WI38 (cell line): ENCODE results near the gene MEGF11.
"Not testable (repeated sequence)": the region's sequence is repeated elsewhere in the genome, so short reads cannot be mapped to it uniquely, and the experiment has no call there.

Source experiments
- H3K4me3 ChIP-seq: 2 replicates; pipeline ENCODE4 v1.5.1; 2011; ENCODE audit warnings: low read depth, mild to moderate bottlenecking, control low read depth, low read length
- CTCF ChIP-seq: IDR thresholded peaks from 2 replicates; pipeline ENCODE4 v1.5.1; 2012; ENCODE audit warnings: low read depth, mild to moderate bottlenecking, control low read depth, low read length

MEGF11 gene

GRCh38 chr15:65981837-65982626, 271.5 kb downstream of the MEGF11 start:
- no peak overlapping the region for H3K4me3 ChIP-seq

DNA sequence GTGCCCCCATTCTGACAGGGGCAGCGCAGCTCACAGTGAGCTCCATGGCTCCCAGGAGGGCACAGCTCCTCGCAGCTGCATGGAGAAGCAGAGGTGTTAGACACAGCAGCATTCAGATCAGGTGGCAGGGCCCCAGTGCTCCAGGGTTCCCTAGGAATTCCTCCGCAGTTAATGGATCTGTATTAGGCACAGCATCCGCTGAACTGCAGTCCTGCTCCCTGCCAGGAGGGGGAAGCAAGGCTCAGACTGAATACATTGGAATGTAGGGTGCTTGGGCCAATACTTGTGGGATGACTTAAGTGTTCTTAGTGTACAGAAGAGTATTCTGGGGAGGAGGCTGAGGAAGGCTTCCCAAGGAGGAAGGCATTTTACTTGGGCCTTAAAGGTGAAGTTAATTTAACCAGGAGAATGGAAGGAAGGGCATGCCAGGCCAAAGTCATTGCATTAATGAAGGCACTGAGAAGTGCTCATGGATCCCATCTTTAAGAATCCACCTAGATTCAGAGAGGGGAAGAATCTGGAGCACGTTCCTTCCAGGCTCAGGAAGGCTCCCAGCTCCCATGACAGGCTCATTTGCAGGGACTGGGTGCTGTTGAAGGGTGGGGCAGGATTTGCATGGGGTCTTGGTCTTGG, 272.6 kb downstream of the MEGF11 start:
- peak; percentile 87 for TF ChIP-seq CTCF
- H3K4me3 ChIP-seq: no peak overlapping the region

More at GRCh38 chr15:65981837-65982626, 271.5 kb downstream of the MEGF11 start:
- no peak for TF ChIP-seq CTCF

DNA sequence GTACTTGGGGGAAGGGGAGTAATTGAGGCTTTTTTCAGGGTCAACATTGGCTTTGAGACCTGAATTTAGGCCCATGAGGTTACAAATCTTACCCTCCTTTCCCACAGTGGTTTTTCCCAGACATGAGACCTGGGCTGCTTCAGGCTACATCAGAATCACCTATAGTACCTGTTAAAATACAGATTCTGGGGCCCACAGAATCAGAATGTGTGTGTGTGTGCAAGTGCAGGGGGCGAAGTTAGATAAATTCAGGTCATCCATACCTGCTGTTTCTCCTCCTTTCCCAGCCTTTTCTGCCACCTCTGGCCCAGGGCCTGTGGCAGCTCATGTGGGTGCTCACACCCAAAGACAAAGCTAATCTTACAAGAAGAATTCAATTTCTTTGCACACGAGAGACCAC, 273.7 kb downstream of the MEGF11 start:
- H3K4me3 ChIP-seq: no peak overlapping the region

DNA sequence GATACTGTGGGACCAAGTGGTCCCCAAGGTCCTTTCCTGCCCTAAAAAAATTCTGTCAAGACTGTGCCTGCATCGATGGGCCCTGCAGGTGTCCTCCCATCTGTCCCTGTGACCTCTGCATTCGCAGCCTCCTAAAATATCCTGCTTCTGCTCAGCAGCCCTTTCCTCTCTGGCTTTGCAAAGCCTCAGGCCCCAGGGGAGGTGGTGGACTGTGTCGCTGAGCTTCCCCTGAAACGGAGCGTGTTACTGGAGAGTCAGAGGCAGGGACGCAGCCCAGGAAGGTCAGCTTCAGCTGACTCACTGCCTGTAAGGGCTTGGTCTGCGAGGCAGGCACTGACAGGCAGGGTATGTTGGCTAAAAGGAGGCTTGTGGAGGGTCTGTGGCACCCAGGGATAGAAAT, 274.2 kb downstream of the MEGF11 start:
- H3K4me3 ChIP-seq: no peak overlapping the region
- no peak for TF ChIP-seq CTCF

More for the DNA sequence above, 273.7 kb downstream of the MEGF11 start:
- TF ChIP-seq CTCF: no peak

DNA sequence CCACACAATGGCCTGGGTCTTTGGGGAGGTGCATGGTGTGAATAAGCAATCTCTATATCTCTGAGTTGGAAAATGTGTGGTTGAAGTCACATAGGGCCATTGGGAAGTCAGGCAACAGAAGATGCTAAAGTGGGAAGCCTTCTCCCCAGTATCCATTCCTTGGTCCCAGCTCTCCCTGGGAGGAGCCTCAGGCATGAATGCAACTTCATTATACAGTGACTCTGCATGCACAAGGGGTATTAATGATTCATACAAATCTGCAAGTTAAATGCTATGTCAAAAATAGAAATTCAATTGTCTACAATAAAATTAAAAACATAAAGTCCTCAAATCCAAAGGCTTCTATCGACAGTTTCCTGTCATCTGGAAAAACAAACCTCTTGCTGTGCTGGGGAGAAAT, 275.4 kb downstream of the MEGF11 start:
- H3K4me3 ChIP-seq: no peak overlapping the region
- TF ChIP-seq CTCF: no peak

- not testable (repeated sequence) for H3K4me3 ChIP-seq
Measured at GRCh38 chr15:65976196-65976595, 277.4 kb downstream of the MEGF11 start.

DNA sequence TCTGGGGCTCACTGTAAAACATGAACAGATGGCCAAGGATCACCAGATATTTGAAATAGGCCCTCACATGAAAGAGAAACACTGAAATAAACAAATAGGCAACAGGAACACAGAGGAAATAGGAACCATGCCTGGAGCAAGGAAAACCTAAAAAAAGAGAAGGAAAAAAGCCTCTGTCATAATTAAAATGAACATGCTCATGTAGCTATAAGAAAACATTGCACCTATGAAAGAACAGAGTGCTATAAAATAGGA, 281.9 kb downstream of the MEGF11 start:
- no peak for TF ChIP-seq CTCF
- no peak overlapping the region for H3K4me3 ChIP-seq
